Measurements from ENCODE around the gene NFIA. TPM values are rescaled to one million over a fixed set of nuclear protein-coding genes. Genes with fewer than 3 reads are reported as not detected.

NFIA gene
- total and polyA plus RNA-seq, 9 of the 15 experiments (the other 6 are each of a cell fraction or from before 2014, with no cell fraction given), result 5.3 to 24.9 (median 9.8) TPM

GRCh38 chr1:61290525-61290924 lies 208.2 kb downstream of the NFIA start (continued):
- no peak for TF ChIP-seq HES1 (IDR thresholded peaks at IDR 0.05; ENCODE audit: low read depth)
- TF ChIP-seq COPS2 (conservative IDR thresholded peaks at IDR 0.05), result no peak
- no peak for TF ChIP-seq ZNF124 (CRISPR knock-in tag; IDR thresholded peaks at IDR 0.05)
- TF ChIP-seq HMG20B (CRISPR knock-in tag; IDR thresholded peaks at IDR 0.05), result no peak
- no peak for TF ChIP-seq GTF2B (IDR thresholded peaks at IDR 0.05; ENCODE audit: extremely low read depth, insufficient read length)

GRCh38 chr1:61293197-61293596 lies 210.8 kb downstream of the NFIA start:
- Histone ChIP-seq H3K27ac (ENCODE audit: extremely low read depth, low read depth, low read length) (no peak overlapping the region), H3K4me1 (replicated peaks in 1 of 2; ENCODE audit: control insufficient read depth in 2 of 2, insufficient read depth in 2 of 2, low read length in 2 of 2) (no peaks in the 10 kb centered on the region; a peak in 1 of 5 replicates), H3K36me3 (ENCODE audit: control insufficient read depth, insufficient read depth, low read length) (no peaks in the 10 kb centered on the region), H2AFZ (ENCODE audit: low read depth, low read length) (no peak overlapping the region), H3K9me1 (ENCODE audit: control insufficient read depth, insufficient read depth, low read length) (no peaks in the 10 kb centered on the region), H4K20me1 (replicated peaks; ENCODE audit: control insufficient read depth, insufficient read depth, low read length) (no peaks in the 10 kb centered on the region), H3K4me2 (ENCODE audit: insufficient read depth, low read length) (no peak overlapping the region), H3K4me3 (no peak overlapping the region), H3K9me3 (replicated peaks; ENCODE audit: control insufficient read depth, insufficient read depth, low read depth, low read length) (no peaks in the 10 kb centered on the region), H3K79me2 (ENCODE audit: control insufficient read depth, insufficient read depth, low read length) (peaks cover 9% of the 10 kb centered on the region; the same call in 2 of the 3 replicates), H3K9ac (ENCODE audit: insufficient read depth in 1 of 2, low read depth in 2 of 2, low read length in 2 of 2) (no peak overlapping the region), H3K27me3 (ENCODE audit: control insufficient read depth in 2 of 2, insufficient read depth in 2 of 2, low read length in 2 of 2) (no peaks in the 10 kb centered on the region)
- WGBS (ENCODE audit: insufficient coverage, low coverage, missing lambda C conversion rate), result 87% methylated on average over 2 of the region's 2 CpGs
- intact Hi-C loops (cut with micrococcal nuclease), result no loop called here
- POLR2A ChIA-PET, result no interaction called here
- FAIRE-seq (no peak), DNase-seq (ENCODE audit: extremely low read depth in 1 of 4, low spot score in 3 of 4) (no peak), ATAC-seq (no peak)
- in situ Hi-C loops (cut with MboI), result no loop called here
- CTCF ChIA-PET (ENCODE audit: low intra/inter-chr PET ratio), result no interaction called here
- no TSS peak for BruUV-seq (replicated peaks)
- TF ChIP-seq ZNF644 (tag; IDR thresholded peaks at IDR 0.05; ENCODE audit: low read depth) (no peak), NUFIP1 (IDR thresholded peaks at IDR 0.05; ENCODE audit: partially characterized antibody) (no peak), HMGN3 (IDR thresholded peaks at IDR 0.05; ENCODE audit: borderline replicate concordance, extremely low read depth, insufficient read length, low read depth, low read length) (no peak), NONO (IDR thresholded peaks at IDR 0.05; ENCODE audit: low read depth in 2 of 2, low read length in 1 of 2) (no peak), SRF (CRISPR knock-in tag; IDR thresholded peaks at IDR 0.05) (no peak), WHSC1 (IDR thresholded peaks at IDR 0.05; ENCODE audit: low read length) (no peak), ZKSCAN8 (CRISPR knock-in tag; IDR thresholded peaks at IDR 0.05) (no peak), POLR2AphosphoS2 (IDR thresholded peaks at IDR 0.05; ENCODE audit: low read length) (no peak), MAFG (tag; conservative IDR thresholded peaks at IDR 0.05) (no peak), JUNB (CRISPR knock-in tag; conservative IDR thresholded peaks at IDR 0.05) (no peak), ZNF239 (CRISPR knock-in tag; IDR thresholded peaks at IDR 0.05) (no peak), SOX6 (IDR thresholded peaks at IDR 0.05) (no peak), ELK1 (CRISPR knock-in tag; IDR thresholded peaks at IDR 0.05) (no peak), MCM2 (IDR thresholded peaks at IDR 0.05; ENCODE audit: low read depth) (no peak), DACH1 (IDR thresholded peaks at IDR 0.05; ENCODE audit: partially characterized antibody) (no peak), BRCA1 (IDR thresholded peaks at IDR 0.05) (no peak), BRCA1 (CRISPR knock-in tag; IDR thresholded peaks at IDR 0.05) (no peak)
